ENCODE results near the gene CYP26B1.

CYP26B1 gene

GRCh38 chr2:72154386-72154975 lies 6.8 kb upstream of the CYP26B1 start:
- DNase-seq = no peak

DNA sequence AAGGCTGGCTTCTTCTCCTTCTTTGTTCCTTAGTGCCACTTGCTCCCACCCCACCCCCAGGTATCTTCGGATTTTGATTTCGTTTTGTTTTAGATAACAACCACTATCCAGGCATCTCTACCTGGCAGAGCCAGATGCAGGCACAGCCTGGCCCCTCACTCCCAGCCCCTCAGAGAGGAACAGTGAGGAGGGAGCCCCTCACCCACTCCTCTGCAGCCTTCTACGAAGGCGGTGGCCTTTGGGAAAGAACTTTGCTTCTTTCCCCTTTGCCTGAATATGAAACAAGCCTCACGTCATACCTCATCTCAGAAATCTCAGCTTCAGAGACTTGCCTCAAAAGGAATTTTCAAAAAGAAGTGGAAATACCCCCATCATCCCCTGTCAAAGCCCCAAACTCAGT lies 6.3 kb upstream of the CYP26B1 start:
- DNase-seq = no peak

GRCh38 chr2:72153026-72153791 lies 5.5 kb upstream of the CYP26B1 start:
- no peak for DNase-seq

DNA sequence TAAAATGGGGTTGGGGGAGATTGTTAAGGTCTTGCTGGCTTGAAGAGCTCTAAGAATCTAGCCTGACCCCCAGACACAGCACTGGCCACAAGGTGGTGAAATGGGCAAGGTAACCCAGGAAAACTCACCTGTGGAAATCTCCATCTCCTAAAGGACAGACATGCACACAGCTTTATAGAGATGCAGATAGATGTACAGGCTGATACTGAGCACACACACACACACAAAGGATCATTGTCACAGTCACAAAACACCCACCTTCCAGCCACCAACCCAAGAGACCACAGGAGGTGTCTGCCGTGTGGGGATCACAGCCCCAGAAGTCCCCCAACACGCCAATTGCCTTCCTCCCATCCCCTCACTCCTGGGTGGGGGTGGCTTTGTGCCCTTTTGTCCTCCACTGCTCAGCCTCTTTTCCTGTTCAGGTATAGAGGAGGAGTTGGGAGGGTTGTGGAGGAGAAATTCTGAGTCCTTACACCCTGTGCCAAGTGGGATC lies 3.2 kb upstream of the CYP26B1 start:
- DNase-seq = no peak

DNA sequence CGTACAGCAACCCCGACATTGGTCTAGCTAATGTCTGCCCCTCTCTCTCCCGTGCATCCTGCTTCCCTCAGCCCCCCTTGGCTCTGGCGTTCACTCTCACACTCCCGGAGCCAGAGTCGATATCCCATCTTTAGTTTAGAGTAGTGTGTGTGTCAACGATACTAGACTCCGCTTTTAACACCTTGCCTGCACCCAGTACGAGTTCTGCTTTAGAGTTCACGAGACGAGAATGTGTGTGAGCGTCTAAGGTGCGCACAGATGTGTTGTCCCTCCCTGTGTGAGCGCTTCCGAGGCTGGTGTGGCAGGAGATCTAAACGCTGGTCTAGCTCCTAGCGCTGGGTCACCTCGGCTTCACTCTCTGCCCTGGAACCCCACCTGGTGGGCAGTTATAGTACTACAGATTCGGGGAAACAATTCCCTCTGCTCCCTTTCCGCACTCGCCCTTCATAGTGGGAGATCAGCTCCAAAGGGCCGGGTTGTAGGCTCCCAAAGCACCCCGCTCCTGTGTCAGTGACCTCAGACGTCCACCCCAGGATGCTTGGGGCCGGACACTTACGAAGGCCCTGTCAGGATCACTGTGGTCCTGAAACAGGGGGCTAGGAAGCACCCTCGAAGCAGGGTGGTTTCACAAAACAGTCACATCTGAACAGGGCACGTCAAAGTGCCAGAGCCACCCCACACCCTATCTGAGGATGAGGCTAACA lies 2.6 kb upstream of the CYP26B1 start:
- peak; percentile 52 for DNase-seq

- DNase-seq = no peak
These were observed 2.0 kb upstream of the CYP26B1 start for GRCh38 chr2:72149556-72150156.

DNA sequence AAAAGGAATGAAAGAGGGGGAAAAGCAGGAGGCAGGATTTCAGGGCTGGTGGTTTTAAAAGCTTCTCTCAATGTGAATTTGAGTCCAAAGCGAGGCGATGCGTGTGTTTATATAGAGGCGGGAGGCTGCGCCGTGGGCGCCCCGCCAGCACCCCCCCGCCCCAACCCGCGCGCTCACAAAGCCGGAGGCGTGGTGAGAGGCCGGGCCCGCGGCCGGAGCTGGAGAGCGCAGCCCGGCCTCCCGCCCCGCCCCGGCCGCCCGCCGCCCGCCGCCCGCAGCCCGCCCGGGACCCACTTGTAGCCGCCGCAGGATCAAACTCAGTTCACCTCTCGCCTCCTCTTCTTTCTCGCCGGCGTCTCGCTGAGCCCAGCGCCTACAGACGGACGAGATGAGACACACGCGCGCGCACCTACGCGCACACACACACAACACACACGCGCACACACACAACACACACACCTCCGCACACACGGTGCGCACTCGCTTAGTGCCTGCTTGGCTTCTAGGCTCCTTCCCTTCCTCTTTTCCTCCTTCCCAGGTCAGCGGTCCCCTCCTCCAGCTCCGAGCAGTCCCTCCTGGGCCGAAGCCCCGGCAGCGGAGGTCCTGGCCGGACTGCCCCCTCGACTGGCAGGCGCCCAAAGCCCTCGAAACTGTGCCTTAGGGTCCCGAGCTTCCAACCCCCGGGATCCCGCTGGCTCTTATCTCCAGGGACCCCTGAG lies 1.3 kb upstream of the CYP26B1 start:
- no peak for DNase-seq

DNA sequence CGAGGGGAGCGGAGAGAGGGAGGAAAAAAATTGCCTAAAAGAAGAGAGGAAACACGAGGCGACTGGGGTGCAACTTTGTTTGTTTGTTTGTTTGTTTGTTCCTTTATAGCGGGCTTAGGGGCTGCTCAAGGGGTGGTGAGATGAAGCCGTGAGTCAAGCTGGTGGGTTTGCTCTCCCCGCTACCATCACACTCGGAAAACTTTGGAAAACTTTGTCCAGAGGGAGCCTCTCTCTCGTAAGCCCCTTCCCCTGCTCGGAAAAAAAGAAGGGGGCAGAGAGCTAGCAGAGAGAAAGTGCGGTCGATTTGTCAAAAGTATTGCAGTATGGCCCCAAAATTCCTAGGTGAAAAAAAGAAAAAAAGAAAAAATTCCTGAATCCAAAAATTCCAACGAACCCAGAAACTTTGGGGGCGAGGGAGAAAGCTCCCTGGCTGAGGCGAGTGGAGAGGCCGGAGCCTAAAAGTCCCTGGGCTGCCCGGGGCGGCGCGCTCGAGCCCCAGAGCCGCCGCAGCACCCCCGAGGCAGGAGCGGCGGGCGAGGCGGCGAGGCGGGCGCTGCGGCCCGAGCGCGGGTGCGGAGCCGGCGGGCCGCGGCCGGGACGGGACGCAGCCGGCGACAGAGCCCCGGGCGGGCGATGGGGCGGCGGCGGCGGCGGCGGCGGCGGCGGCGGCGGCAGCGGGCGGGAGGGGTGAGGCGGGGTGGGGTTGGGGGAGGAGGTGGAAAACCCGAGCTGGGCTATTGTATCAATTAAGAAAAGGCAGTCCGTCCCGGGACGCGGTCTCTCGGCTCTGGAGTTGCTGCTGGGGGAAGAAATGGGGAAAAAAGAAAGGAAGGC lies 558 bp upstream of the CYP26B1 start:
- DNase-seq = no peak

DNA sequence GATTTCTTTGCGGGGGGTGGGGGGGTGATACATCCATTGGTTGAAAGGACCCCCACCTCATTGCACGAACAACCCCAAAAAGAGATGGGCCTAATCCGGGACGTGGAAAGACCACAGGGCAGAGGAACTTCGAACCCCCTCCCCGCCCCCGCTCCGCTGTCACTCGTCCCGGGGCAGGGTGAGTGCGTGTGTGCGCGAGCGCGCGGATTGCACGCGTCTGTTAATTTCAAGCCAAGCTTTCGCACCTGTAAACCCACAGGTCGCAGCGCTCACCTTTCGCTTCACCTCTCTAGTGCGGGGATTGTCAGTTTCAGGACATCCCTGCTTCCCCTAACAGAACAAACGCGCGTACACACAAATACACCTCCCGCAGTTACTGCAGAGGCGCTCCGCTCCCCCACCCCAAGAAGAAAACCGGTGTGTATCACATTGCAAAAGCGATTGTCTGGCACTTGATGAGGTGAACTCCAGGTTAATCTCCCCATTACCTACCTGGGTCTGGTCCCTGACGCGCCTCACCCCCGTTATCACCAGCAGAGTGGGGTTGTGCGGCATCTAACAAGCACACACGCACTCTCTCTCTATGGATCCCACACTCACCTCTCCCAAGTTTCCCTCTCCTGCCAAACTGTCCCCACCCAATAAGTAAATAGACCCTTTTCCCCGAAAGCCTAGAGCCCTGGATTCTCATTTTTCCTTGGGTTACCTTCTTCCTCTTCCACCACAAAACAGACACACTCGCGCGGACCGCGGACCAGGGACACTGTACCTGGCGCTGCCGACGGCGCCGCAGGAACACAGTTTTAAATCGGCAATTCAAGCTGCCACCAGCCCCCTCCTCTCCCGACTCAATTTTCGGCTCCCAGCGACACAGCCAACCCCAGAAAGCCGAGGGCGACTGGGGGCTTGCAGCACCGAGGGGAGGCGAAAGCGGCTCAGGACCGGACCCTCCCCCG lies 1.0 kb downstream of the CYP26B1 start:
- DNase-seq = no peak

GRCh38 chr2:72145658-72146329 lies 1.9 kb downstream of the CYP26B1 start:
- no peak for DNase-seq

GRCh38 chr2:72145289-72145657 lies 2.4 kb downstream of the CYP26B1 start:
- DNase-seq = no peak

GRCh38 chr2:72144632-72145288 lies 2.9 kb downstream of the CYP26B1 start:
- DNase-seq = no peak

- DNase-seq = no peak
These were observed 3.4 kb downstream of the CYP26B1 start for GRCh38 chr2:72144274-72144631.

- DNase-seq = no peak
These were observed 4.0 kb downstream of the CYP26B1 start for GRCh38 chr2:72143441-72144273.

- no peak for DNase-seq
These were observed 4.9 kb downstream of the CYP26B1 start for GRCh38 chr2:72142570-72143440.

DNA sequence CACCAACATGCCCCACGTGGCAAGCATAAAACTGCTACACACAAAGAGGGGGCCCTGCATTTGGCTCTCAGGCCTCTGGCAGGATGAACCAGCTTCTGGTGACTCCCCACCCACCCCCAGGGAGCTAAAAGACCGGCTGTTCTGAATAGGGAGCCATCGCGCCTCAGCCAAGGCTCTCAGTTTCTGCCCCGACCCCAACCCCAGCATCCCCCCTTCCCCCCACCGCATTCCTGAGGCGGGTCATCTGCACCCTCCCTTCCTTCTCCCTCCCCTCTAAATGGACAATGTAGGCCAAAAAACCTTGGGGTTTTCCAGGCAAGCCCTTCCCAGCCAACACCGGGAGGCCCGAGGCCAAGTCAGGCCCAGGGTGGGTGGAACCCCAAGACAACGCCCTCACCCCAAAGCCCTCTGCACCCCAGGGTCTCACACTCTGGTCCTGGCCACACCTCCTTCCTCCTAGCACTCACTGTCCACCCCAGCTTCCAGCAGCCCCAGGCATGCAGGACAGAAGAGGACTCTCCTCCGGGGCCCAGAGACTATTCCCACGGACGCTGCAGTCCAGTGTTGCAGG lies 5.7 kb downstream of the CYP26B1 start:
- DNase-seq = no peak

DNA sequence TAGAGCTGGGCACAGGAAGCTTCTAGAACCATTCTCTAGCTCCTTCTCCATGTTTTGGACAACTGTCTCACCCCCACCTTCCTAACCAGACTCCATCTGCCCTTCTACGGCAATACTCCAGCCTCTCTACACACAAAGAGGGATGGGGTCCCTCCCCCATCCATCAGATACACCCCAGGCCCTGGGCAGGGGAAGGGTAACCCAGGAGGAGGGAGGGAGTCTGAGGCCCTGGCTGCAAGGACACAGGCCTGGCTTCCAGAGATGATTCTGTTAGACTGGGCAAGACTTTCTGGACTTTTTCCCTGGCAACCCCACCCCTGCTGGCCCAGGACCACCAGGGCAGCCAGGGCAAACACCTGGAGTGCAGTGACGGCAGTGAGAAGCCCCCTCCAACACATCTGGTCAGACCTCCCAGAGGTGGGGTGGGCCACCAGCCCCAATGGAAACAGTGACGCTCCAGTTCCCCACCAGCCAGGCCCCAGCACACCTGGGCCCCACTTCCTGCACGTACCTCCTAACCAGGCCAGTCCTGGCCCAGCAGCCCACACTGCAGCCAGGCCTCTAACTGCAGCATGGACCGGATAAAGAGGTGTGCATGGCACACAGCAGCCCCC lies 6.5 kb downstream of the CYP26B1 start:
- no peak for DNase-seq
